ENCODE data around the gene ZNF430. TPM values are rescaled to one million over a fixed set of nuclear protein-coding genes. Genes with fewer than 3 reads are reported as not detected.

ZNF430 gene
- total RNA-seq, 1 donor from 2014 or later, result 6.7 TPM

Other genes starting within 250 kb of the ZNF430 start
- gene ZNF66, start 244.4 kb upstream of the ZNF430 start, total RNA-seq, result 0.64 and 3.4 TPM in 2 replicates
- 8.8 and 8.9 TPM in 2 replicates for gene ZNF85, start 97.4 kb upstream of the ZNF430 start, total RNA-seq
- 14.3 and 19.0 TPM in 2 replicates for gene ZNF714, start 61.5 kb downstream of the ZNF430 start, total RNA-seq
- gene ZNF431, start 121.4 kb downstream of the ZNF430 start, total RNA-seq, result 16.2 and 19.7 TPM in 2 replicates